HFFc6 (cell line): Measurements from ENCODE around the gene NPIPB6. TPM values are rescaled to one million over a fixed set of nuclear protein-coding genes. Genes with fewer than 3 reads are reported as not detected.

Experiments
- DNase-seq: peaks from one replicate; pipeline ENCODE4 v3.0.0-alpha.2; 2018
- H3K27ac Mint-ChIP-seq: 2 replicates; pipeline ENCODE4 v1.8.0; 2020; ENCODE audit warnings: mild to moderate bottlenecking, mixed read lengths
- H3K27me3 Mint-ChIP-seq: 2 replicates; pipeline ENCODE4 v1.8.0; 2021; ENCODE audit warnings: mild to moderate bottlenecking, moderate library complexity, mixed read lengths; ENCODE audit not compliant: insufficient read depth
- H3K36me3 Mint-ChIP-seq: 2 replicates; pipeline ENCODE4 v1.8.0; 2021; ENCODE audit warnings: low read depth, mixed read lengths
- H3K4me1 Mint-ChIP-seq: 2 replicates; pipeline ENCODE4 v1.8.0; 2020; ENCODE audit warnings: low read depth, mixed read lengths
- H3K4me3 Mint-ChIP-seq: 2 replicates; pipeline ENCODE4 v1.8.0; 2020; ENCODE audit warnings: mild to moderate bottlenecking, moderate library complexity, mixed read lengths
- H3K9me3 Mint-ChIP-seq: 2 replicates; pipeline ENCODE4 v1.8.0; 2020; ENCODE audit warnings: mild to moderate bottlenecking, mixed read lengths
- CTCF ChIP-seq: fragments of 200-600 bp; sonication (generic); IDR thresholded peaks from 2 replicates; pipeline ENCODE4 v1.5.0; 2021; ENCODE audit warnings: antibody characterized with exemption, mild to moderate bottlenecking
- total RNA-seq, 6 experiments: library from RNA; stranded (reverse); fragmentation: NEBNext Ultra II Directional; extraction: Animal tissue kit (Norgen Biotek cat#: 25700); gene quantifications; 2 replicates in 1 of 6; 3 replicates in 5 of 6; pipeline ENCODE4 v1.2.3, GENCODE V29; 2021

Gene NPIPB6
- total RNA-seq, 6 experiments from 2014 or later = 0.20 to 1.0 (median 0.27) TPM; not detected in 1

- no peak for TF ChIP-seq CTCF
- peaks cover 5% of the 10 kb centered on the region; the same call in 1 of the 2 replicates for H3K4me1 Mint-ChIP-seq
- H3K27ac Mint-ChIP-seq = no peak overlapping the region
- H3K36me3 Mint-ChIP-seq = no peaks in the 10 kb centered on the region
- no peak overlapping the region for H3K4me3 Mint-ChIP-seq
- no peak for DNase-seq
- no peaks in the 10 kb centered on the region for H3K9me3 Mint-ChIP-seq
- peaks cover 9% of the 10 kb centered on the region for H3K27me3 Mint-ChIP-seq
Observed at GRCh38 chr16:28320023-28320561, 43.2 kb downstream of the NPIPB6 start.

DNA sequence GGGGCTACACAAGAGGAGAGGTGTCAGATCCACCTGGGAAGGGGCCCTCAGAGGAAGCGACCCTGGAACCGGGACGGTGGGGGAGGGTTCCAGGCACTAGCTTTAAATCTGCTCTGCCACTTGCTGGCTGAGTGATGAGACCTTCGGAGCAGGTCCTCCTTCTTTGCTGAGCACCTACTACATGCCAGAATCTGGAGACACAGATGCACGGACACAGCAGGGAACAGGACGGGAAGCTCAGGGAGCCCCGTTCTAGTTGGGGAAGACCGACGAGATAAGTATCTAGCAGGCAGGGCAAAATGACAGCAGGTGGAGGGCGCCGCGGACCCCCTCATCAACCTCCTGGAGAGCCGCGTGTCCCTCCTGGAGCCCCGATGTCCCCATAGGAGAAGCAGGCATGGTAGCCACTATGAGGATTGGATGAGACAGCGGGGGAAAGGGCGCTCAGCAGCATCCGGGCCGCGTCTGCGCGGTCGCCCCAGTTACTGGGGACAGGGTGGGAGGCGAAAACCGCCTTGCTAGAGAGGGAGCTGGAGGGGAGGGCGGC is 43.8 kb downstream of the NPIPB6 start:
- Mint-ChIP-seq H3K4me3 (no peak overlapping the region), H3K4me1 (peaks cover 4% of the 10 kb centered on the region; the same call in 1 of the 2 replicates), H3K27ac (no peak overlapping the region), H3K9me3 (no peaks in the 10 kb centered on the region), H3K27me3 (peaks cover 12% of the 10 kb centered on the region), H3K36me3 (no peaks in the 10 kb centered on the region)
- no peak for TF ChIP-seq CTCF
- DNase-seq = no peak

- H3K9me3 Mint-ChIP-seq = no peaks in the 10 kb centered on the region
- H3K27ac Mint-ChIP-seq = no peak overlapping the region
- H3K27me3 Mint-ChIP-seq = peaks cover 11% of the 10 kb centered on the region
- no peak for TF ChIP-seq CTCF
- no peaks in the 10 kb centered on the region for H3K4me1 Mint-ChIP-seq
- H3K36me3 Mint-ChIP-seq = no peaks in the 10 kb centered on the region
- DNase-seq = no peak
- no peak overlapping the region for H3K4me3 Mint-ChIP-seq
Observed at GRCh38 chr16:28318042-28318744, 45.1 kb downstream of the NPIPB6 start.

- Mint-ChIP-seq H3K4me3 (no peak overlapping the region), H3K4me1 (no peaks in the 10 kb centered on the region), H3K9me3 (no peaks in the 10 kb centered on the region), H3K27ac (no peak overlapping the region), H3K36me3 (no peaks in the 10 kb centered on the region), H3K27me3 (peaks cover 17% of the 10 kb centered on the region)
- peak; percentile 97 for TF ChIP-seq CTCF
- DNase-seq = peak; percentile 28
Observed at GRCh38 chr16:28317040-28317880, 46.0 kb downstream of the NPIPB6 start.

DNA sequence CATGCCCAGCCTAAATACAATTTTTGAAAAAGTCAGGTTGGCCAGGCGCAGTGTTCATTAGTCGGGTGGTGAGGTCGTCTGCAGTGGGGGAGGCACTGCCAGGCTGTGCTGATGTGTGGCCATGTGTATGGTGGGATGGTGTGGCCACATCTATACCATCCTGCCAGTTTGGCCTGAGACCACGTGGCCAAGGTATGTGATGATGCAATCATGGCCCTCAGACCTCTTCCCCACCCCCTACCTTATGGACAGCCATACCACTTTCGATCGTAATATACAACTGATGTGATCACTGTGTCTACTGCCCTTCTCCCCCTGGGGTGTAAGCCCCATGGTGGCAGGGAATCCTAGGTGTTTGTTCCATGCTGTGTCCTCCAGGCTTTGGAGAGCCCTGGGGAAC is 47.3 kb downstream of the NPIPB6 start:
- no peaks in the 10 kb centered on the region for H3K36me3 Mint-ChIP-seq
- H3K4me3 Mint-ChIP-seq = no peak overlapping the region
- DNase-seq = no peak
- peaks cover 24% of the 10 kb centered on the region for H3K27me3 Mint-ChIP-seq
- H3K27ac Mint-ChIP-seq = no peak overlapping the region
- no peaks in the 10 kb centered on the region for H3K4me1 Mint-ChIP-seq
- no peaks in the 10 kb centered on the region for H3K9me3 Mint-ChIP-seq
- TF ChIP-seq CTCF = no peak
